ENCODE measurements around the gene GBE1. TPM values are rescaled to one million over a fixed set of nuclear protein-coding genes. Genes with fewer than 3 reads are reported as not detected.

The GBE1 gene
- total RNA-seq, 1 donor from 2014 or later: 29.2 TPM

DNA sequence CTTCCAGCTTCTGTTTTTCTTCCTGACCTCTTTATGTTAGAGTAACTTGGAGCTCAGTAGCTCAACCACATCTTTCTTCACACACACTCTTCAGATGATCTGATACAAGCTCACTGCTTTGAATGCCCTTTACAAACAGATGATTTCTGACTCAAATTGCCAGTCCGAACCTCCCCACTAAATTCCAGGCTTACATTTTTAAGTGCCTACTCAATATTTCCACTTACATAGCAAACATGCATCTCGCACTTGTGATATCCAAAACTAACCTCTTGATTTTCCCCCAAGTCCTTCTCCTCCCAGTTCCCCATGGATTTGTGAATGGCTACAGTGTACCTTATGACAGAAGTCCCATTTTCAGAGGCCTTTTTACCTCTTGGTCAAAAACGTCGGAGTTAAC lies 139.1 kb downstream of the GBE1 start:
- H3K4me1 ChIP-seq: no peaks in the 10 kb centered on the region
- no peak overlapping the region for H3K4me3 ChIP-seq
- no peaks in the 10 kb centered on the region for H3K36me3 ChIP-seq
- H3K9me3 ChIP-seq: no peaks in the 10 kb centered on the region
- no peaks in the 10 kb centered on the region for H3K27me3 ChIP-seq
- TF ChIP-seq, protein P1, sequence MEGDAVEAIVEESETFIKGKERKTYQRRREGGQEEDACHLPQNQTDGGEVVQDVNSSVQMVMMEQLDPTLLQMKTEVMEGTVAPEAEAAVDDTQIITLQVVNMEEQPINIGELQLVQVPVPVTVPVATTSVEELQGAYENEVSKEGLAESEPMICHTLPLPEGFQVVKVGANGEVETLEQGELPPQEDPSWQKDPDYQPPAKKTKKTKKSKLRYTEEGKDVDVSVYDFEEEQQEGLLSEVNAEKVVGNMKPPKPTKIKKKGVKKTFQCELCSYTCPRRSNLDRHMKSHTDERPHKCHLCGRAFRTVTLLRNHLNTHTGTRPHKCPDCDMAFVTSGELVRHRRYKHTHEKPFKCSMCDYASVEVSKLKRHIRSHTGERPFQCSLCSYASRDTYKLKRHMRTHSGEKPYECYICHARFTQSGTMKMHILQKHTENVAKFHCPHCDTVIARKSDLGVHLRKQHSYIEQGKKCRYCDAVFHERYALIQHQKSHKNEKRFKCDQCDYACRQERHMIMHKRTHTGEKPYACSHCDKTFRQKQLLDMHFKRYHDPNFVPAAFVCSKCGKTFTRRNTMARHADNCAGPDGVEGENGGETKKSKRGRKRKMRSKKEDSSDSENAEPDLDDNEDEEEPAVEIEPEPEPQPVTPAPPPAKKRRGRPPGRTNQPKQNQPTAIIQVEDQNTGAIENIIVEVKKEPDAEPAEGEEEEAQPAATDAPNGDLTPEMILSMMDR (IDR thresholded peaks at IDR 0.05): no peak
- intact Hi-C loops (cut with DNase I): no loop called here
- DNase-seq (no peak), ATAC-seq (no peak)
- H3K27ac ChIP-seq: no peak overlapping the region

DNA sequence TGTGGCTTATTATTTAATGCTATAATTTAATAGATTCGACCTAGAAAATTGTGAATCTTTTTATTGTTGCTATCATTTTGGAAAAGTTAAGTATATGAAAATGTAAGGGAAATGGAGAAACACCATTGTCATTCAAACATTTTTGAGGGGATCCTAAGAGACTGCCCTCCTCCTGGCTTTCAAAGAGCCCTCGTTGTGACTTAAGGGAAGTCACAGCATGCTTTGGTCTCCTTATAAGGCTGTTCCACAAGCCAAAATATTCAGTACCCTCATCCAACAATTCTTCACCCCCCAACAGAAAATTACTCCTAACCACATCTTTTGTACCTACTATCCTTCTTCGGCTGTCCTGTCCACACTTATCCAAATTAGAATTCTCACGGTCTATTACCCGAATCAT lies 140.2 kb downstream of the GBE1 start:
- no peak overlapping the region for H3K4me3 ChIP-seq
- no peaks in the 10 kb centered on the region for H3K27me3 ChIP-seq
- H3K4me1 ChIP-seq: no peaks in the 10 kb centered on the region
- TF ChIP-seq, protein P1 (IDR thresholded peaks at IDR 0.05): no peak
- DNase-seq: no peak
- no peaks in the 10 kb centered on the region for H3K9me3 ChIP-seq
- intact Hi-C loops (cut with DNase I): no loop called here
- H3K36me3 ChIP-seq: no peaks in the 10 kb centered on the region
- no peak for ATAC-seq
- H3K27ac ChIP-seq: no peak overlapping the region

DNA sequence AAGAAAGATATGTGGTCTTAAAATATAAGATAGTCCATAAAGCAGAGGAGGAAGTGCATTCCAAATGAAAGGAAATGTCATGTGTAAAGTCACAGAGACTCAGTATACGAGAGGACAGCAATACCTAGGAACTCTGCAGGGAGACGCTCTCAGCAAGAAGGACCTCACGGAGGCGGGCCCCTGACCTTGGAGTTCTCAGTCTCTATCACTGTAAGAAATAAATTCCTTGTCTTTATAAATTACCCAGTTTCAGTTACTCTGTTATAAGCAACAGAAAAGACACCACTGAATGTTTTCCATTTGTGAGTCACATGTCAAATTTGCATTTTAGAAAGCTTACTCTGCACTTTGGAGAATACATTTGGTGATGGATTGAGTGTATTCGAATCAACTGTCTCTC lies 140.6 kb downstream of the GBE1 start:
- no peak overlapping the region for H3K4me3 ChIP-seq
- H3K4me1 ChIP-seq: no peaks in the 10 kb centered on the region
- TF ChIP-seq, protein P1 (IDR thresholded peaks at IDR 0.05): no peak
- no peaks in the 10 kb centered on the region for H3K27me3 ChIP-seq
- no peaks in the 10 kb centered on the region for H3K36me3 ChIP-seq
- ATAC-seq (no peak), DNase-seq (no peak)
- H3K27ac ChIP-seq: no peak overlapping the region
- intact Hi-C loops (cut with DNase I): no loop called here
- no peaks in the 10 kb centered on the region for H3K9me3 ChIP-seq

DNA sequence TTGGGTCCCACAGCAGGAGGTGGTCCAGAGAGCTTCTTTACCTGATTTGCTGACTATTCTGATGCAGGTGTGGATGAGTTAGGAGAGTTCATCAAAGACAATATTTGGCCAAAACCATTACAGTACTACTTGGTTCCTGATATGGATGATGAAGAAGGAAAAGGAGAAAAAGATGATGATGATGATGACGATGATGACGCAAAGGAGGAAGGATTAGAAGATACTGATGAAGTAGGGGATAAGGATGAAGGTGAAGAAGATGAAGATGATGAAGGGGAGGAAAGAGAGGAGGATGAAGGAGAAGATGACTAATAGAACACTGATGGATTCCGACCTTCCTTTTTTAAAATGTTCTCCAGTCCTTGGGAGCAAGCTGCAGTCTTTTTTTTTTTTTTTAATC lies 148.7 kb downstream of the GBE1 start:
- ATAC-seq (no peak), DNase-seq (no peak)
- Histone ChIP-seq H3K27me3 (no peaks in the 10 kb centered on the region), H3K9me3 (no peaks in the 10 kb centered on the region), H3K4me3 (no peak overlapping the region), H3K36me3 (no peaks in the 10 kb centered on the region), H3K27ac (no peak overlapping the region), H3K4me1 (no peaks in the 10 kb centered on the region)
- intact Hi-C loops (cut with DNase I): no loop called here
- TF ChIP-seq, protein P1 (IDR thresholded peaks at IDR 0.05): no peak

- intact Hi-C loops (cut with DNase I): no loop called here
- DNase-seq (no peak), ATAC-seq (no peak)
- no peaks in the 10 kb centered on the region for H3K4me1 ChIP-seq
- H3K36me3 ChIP-seq: no peaks in the 10 kb centered on the region
- no peaks in the 10 kb centered on the region for H3K27me3 ChIP-seq
- H3K9me3 ChIP-seq: no peaks in the 10 kb centered on the region
- TF ChIP-seq, protein P1 (IDR thresholded peaks at IDR 0.05): no peak
- no peak overlapping the region for H3K27ac ChIP-seq
- H3K4me3 ChIP-seq: no peak overlapping the region
Observed at GRCh38 chr3:81602781-81603180, 158.7 kb downstream of the GBE1 start.

GRCh38 chr3:81601707-81602305 lies 159.6 kb downstream of the GBE1 start:
- ATAC-seq (no peak), DNase-seq (no peak)
- H3K4me3 ChIP-seq: no peak overlapping the region
- H3K4me1 ChIP-seq: no peaks in the 10 kb centered on the region
- no peaks in the 10 kb centered on the region for H3K9me3 ChIP-seq
- TF ChIP-seq, protein P1 (IDR thresholded peaks at IDR 0.05): no peak
- no peaks in the 10 kb centered on the region for H3K27me3 ChIP-seq
- H3K36me3 ChIP-seq: no peaks in the 10 kb centered on the region
- intact Hi-C loops (cut with DNase I): no loop called here
- H3K27ac ChIP-seq: no peak overlapping the region
